A673 (cell line): ENCODE results near the gene VWF. TPM values are rescaled to one million over a fixed set of nuclear protein-coding genes. Genes with fewer than 3 reads are reported as not detected.
"Not testable (repeated sequence)": the region's sequence is repeated elsewhere in the genome, so short reads cannot be mapped to it uniquely, and the experiment has no call there.

Source experiments
- BruUV-seq: library from RNA; stranded (reverse); fragments of 400-500 nt; replicated peaks from 2 replicates; lab custom pipeline; 2021; lab: Mats Ljungman, UMichigan
- CTCF ChIA-PET: fragments of 300-600 bp; sonication (Branson Sonifier 250); formaldehyde crosslinking; loops from one replicate; lab custom pipeline; 2022; ENCODE audit warnings: antibody characterized with exemption; lab: Charles Lee
- POLR2A ChIA-PET: fragments of 300-600 bp; sonication (Branson Sonifier 250); formaldehyde crosslinking; loops from one replicate; lab custom pipeline; 2022; ENCODE audit warnings: antibody characterized with exemption; ENCODE audit not compliant: low non-redundant PET; lab: Charles Lee
- DNase-seq: peaks from one replicate; pipeline ENCODE4 v3.0.0-alpha.2; 2015; ENCODE audit warnings: low spot score
- H3K27ac ChIP-seq: fragments of 200-600 bp; sonication (generic); 2 replicates; pipeline ENCODE4 v1.5.1; 2016; ENCODE audit warnings: mixed run types, low read depth, mild to moderate bottlenecking, mixed read lengths, antibody characterized with exemption, low read length; ENCODE audit not compliant: poor library complexity, severe bottlenecking
- H3K27me3 ChIP-seq: fragments of 200-600 bp; sonication (generic); replicated peaks from 2 replicates; pipeline ENCODE4 v1.6.1; 2017; ENCODE audit warnings: mixed run types, low read depth, mild to moderate bottlenecking, mixed read lengths, antibody characterized with exemption, low read length; ENCODE audit not compliant: insufficient read depth, poor library complexity
- H3K36me3 ChIP-seq: fragments of 200-600 bp; sonication (generic); 2 replicates; pipeline ENCODE4 v1.6.1; 2016; ENCODE audit warnings: mixed run types, mild to moderate bottlenecking, mixed read lengths, antibody characterized with exemption, low read length; ENCODE audit not compliant: insufficient read depth, poor library complexity, severe bottlenecking
- H3K4me1 ChIP-seq: fragments of 200-600 bp; sonication (generic); 2 replicates; pipeline ENCODE4 v1.6.1; 2017; ENCODE audit warnings: mixed run types, mild to moderate bottlenecking, mixed read lengths, antibody characterized with exemption, low read length; ENCODE audit not compliant: insufficient read depth, poor library complexity, severe bottlenecking
- H3K4me3 ChIP-seq: fragments of 200-600 bp; sonication (generic); 2 replicates; pipeline ENCODE4 v1.5.1; 2016; ENCODE audit warnings: low read depth, mixed run types, mild to moderate bottlenecking, mixed read lengths, low read length; ENCODE audit not compliant: poor library complexity, severe bottlenecking
- H3K9me3 ChIP-seq: fragments of 200-600 bp; sonication (generic); 2 replicates; pipeline ENCODE4 v1.6.1; 2016; ENCODE audit warnings: mixed run types, low read depth, mild to moderate bottlenecking, mixed read lengths, antibody characterized with exemption, low read length; ENCODE audit not compliant: poor library complexity, severe bottlenecking
- EZH2 ChIP-seq: fragments of 200-600 bp; sonication (generic); IDR thresholded peaks from 2 replicates; pipeline ENCODE4 v1.6.1; 2017; ENCODE audit warnings: borderline replicate concordance, low read depth, mild to moderate bottlenecking, mixed read lengths, antibody characterized with exemption, low read length; ENCODE audit not compliant: poor library complexity, severe bottlenecking
- intact Hi-C: fragments of 100-400 bp; cut with micrococcal nuclease; formaldehyde crosslinking; loops from one replicate; pipeline ENCODE4 v1.10.0; 2022; ENCODE audit not compliant: unreplicated experiment
- total RNA-seq: library from RNA; stranded (reverse); gene quantifications from 2 replicates; pipeline ENCODE4 v1.2.3, GENCODE V29; 2021
- TF ChIP-seq, protein P1 (sequence below): fragments of 300-800, 200-600 bp; sonication (generic); conservative IDR thresholded peaks from 2 replicates; pipeline ENCODE4 v1.5.1; 2017; ENCODE audit warnings: low read depth, mild to moderate bottlenecking, antibody characterized with exemption, low read length, moderate library complexity, mixed read lengths

VWF gene
- total RNA-seq, 1 experiment from 2014 or later = not detected

DNA sequence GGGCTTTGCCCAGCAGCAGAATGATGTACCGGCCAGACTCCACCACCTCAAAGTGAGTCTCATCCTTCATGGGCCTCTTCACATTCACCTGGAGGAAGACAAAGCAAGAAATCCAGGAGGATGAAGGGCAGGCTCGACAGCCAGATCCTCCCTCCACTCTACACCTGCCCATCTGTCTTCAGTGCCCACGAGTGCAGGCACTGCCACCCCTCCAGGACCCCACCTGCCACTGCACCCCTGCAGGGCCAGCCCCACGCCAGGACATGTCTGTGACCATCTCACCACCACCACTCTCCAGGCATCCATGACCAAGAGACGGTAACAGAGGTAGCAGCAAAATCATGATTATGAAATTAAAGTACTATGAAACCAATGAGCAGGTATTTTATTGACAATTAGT is 95.1 kb downstream of the VWF start:
- no peak overlapping the region for H3K4me3 ChIP-seq
- no peaks in the 10 kb centered on the region for H3K27me3 ChIP-seq
- ChIA-PET CTCF (no interaction called here), POLR2A (no interaction called here)
- no peaks in the 10 kb centered on the region for H3K36me3 ChIP-seq
- TF ChIP-seq EZH2 = no peak
- TF ChIP-seq, protein P1, sequence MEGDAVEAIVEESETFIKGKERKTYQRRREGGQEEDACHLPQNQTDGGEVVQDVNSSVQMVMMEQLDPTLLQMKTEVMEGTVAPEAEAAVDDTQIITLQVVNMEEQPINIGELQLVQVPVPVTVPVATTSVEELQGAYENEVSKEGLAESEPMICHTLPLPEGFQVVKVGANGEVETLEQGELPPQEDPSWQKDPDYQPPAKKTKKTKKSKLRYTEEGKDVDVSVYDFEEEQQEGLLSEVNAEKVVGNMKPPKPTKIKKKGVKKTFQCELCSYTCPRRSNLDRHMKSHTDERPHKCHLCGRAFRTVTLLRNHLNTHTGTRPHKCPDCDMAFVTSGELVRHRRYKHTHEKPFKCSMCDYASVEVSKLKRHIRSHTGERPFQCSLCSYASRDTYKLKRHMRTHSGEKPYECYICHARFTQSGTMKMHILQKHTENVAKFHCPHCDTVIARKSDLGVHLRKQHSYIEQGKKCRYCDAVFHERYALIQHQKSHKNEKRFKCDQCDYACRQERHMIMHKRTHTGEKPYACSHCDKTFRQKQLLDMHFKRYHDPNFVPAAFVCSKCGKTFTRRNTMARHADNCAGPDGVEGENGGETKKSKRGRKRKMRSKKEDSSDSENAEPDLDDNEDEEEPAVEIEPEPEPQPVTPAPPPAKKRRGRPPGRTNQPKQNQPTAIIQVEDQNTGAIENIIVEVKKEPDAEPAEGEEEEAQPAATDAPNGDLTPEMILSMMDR = no peak
- DNase-seq = no peak
- H3K4me1 ChIP-seq = no peaks in the 10 kb centered on the region
- intact Hi-C loops = no loop called here
- no peak overlapping the region for H3K27ac ChIP-seq
- no peaks in the 10 kb centered on the region for H3K9me3 ChIP-seq
- BruUV-seq = no TSS peak

DNA sequence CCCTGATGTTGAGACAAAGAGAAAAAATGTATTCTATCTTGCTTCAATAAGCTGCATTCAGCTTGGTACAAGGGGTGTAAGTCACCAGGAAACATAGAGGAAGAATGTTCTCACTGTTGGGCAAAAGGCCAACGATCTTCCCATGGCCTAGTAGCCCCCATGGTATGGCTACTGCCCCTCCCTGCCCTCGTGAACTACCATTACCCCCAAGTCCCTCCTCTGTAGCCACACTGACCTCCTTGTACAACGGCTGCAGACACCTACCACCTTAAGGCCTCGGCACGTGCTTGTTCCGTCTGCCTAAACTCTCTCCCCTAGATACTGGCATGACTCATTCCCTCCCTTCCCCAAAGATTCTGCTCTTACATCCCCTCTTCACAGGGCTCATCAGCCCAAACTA is 97.5 kb downstream of the VWF start:
- Histone ChIP-seq H3K4me1 (no peaks in the 10 kb centered on the region), H3K27ac (no peak overlapping the region), H3K4me3 (no peak overlapping the region), H3K36me3 (no peaks in the 10 kb centered on the region), H3K27me3 (no peaks in the 10 kb centered on the region), H3K9me3 (no peaks in the 10 kb centered on the region)
- TF ChIP-seq EZH2 = no peak
- TF ChIP-seq, protein P1 = no peak
- intact Hi-C loops = no loop called here
- POLR2A ChIA-PET = no interaction called here
- DNase-seq = no peak
- CTCF ChIA-PET = no interaction called here
- BruUV-seq = no TSS peak

DNA sequence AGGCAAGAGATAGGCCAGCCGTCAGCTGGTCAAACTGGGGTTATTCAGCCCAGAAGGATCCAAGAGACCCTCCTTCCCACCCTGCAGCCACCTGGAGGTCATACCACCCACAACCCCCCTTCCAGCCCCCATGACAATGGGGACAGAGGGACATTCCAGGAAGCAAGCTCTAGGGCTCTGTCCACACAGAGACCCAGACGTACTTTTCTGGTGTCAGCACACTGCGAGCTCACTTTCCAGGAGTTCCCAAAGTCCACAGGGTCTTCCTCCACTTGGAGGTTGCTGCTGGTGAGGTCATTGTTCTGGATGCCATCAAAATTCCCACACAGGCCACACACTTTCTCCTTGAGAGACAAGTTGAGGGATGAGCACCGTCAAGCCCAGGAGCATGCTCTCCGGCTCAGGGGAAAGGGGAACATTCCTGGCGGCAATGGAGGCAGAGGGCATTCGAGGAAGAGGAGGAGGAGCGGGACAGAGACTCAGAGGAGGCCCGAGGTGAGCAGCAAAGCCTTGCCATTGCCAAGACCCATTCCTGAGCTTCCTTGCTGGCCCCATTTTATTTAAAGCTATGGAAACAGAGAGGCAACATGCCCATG is 98.7 kb downstream of the VWF start:
- H3K4me3 ChIP-seq, intact Hi-C loops, H3K27ac ChIP-seq, POLR2A ChIA-PET, BruUV-seq, DNase-seq, H3K36me3 ChIP-seq, H3K27me3 ChIP-seq, H3K9me3 ChIP-seq, CTCF ChIA-PET, H3K4me1 ChIP-seq: not testable (repeated sequence)

DNA sequence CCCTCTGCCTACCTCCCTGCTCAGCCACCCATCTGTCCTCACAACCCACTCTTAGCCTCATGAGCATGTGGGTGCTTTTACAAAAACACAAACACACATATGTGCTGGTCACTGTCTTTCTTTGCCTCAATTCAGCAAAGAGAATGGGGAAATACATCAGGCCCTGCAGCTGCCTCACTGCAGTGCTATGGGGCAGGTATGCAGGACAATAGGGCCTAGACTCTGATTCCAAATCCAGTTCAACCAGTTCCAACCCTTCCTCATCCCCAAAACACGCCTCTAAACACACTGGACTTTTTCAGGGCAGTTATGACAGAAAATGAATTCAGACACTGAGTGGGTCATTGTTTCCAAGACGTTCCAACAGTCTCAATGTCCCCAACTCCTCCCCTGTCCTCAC is 100.4 kb downstream of the VWF start:
- BruUV-seq, CTCF ChIA-PET, POLR2A ChIA-PET, H3K9me3 ChIP-seq, H3K4me1 ChIP-seq, H3K27me3 ChIP-seq, intact Hi-C loops, H3K4me3 ChIP-seq, DNase-seq, H3K36me3 ChIP-seq, H3K27ac ChIP-seq: not testable (repeated sequence)
